Activated T-helper 9 cell treated with anti-CD3 and anti-CD28 coated beads, Interleukin-2, amount 50 U/mL, for 16 hours (primary cell): ENCODE data around the gene KCP.
A peak's percentile ranks its signal among the peaks of the same experiment; 100 is the strongest.

Experiments used
- DNase-seq: peaks from one replicate; pipeline ENCODE4 v3.0.0-alpha.2; 2020; ENCODE audit warnings: low read depth

The KCP gene

GRCh38 chr7:128858380-128859231 lies 51.9 kb downstream of the KCP start:
- no peak for DNase-seq

DNA sequence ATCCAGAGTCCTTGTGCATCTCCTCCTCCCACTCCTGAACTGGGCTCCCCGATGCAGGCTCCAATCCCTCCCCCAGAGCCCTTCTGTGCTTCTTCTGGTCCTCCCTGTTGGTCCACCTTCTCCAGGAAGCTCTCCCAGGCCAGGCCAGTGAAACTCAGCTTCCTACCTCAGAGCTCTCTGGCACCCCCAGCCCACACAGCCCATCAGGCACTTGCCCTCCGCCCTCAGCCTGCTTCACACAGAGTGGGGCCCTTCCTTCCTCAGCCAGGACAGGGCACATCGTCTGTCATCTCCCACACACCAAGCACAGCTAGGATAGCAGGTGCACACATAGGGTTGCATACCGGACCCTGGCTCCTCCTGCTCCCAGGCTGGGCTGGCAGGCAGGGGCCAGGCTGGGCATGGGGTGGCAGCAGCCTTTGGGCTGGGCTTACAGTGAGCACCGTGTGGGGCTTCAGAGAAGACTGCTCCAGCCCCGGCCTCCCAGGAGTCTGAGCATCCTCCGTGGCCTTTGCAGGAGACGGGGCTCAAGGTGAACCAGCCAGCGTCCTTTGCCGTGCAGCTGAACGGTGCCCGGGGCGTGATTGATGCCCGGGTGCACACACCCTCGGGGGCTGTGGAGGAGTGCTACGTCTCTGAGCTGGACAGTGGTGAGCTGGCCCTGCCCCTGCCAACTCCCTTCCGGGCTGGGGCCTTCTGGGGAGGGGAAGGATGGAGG lies 54.3 kb downstream of the KCP start:
- DNase-seq, result no peak

GRCh38 chr7:128855559-128855958 lies 55.0 kb downstream of the KCP start:
- no peak for DNase-seq

- DNase-seq, result no peak
Measured at GRCh38 chr7:128854396-128854795, 56.1 kb downstream of the KCP start.

DNA sequence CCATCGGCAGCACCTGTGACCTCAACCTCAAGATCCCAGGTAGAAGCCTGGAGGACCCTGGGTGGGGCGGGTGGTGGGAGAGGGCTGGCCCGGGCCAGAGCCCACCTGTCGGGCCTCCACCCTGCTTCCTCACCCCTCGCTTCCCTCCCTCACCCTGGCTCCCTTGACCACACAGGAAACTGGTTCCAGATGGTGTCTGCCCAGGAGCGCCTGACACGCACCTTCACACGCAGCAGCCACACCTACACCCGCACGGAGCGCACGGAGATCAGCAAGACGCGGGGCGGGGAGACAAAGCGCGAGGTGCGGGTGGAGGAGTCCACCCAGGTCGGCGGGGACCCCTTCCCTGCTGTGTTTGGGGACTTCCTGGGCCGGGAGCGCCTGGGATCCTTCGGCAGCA lies 56.7 kb downstream of the KCP start:
- no peak for DNase-seq

- no peak for DNase-seq
Measured at GRCh38 chr7:128852537-128853254, 57.8 kb downstream of the KCP start.

DNA sequence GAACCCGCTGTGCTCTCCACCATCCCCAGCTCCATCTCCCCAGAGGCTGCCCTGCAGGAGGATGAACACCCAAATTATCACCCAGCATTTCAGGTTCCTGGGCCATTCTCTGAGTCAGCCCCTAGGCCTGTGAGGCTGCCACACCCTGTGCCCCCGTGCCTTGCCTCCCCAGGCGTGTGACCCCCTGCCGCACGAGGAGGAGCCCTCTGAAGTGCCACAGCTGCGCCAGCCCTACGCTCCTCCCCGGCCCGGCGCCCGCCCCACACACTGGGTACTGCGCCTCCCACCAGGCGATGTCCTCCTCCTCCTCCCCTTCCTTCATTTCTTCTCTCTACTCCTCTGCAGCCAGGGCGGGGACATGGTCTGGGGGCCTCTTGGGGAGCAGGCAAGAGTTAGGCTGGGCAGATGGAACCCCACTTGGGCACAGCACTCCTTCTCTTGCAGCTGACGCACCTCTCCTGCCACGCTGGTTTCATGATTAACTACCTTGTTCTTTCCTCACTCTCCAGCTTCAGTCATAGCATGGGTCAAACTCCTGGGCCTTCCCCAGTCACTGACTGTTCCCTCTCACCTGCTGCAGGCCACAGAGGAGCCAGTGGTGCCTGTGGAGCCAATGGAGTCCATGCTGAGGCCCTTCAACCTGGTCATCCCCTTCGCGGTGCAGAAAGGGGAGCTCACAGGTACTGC lies 60.6 kb downstream of the KCP start:
- no peak for DNase-seq

DNA sequence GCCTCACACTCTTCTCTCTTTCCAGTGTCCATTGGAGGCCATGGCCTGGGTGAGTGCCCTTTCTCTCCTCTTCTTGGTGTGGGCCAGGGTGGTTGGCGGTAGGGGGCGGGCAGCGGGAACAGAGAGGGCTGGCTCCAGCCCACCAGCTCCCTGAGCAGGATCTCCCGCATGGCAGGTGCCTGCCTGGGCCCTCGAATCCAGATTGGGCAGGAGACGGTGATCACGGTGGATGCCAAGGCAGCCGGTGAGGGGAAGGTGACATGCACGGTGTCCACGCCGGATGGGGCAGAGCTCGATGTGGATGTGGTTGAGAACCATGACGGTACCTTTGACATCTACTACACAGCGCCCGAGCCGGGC lies 61.4 kb downstream of the KCP start:
- no peak for DNase-seq

- no peak for DNase-seq
Measured at GRCh38 chr7:128848289-128849155, 62.0 kb downstream of the KCP start.

GRCh38 chr7:128847721-128848211 lies 62.7 kb downstream of the KCP start:
- no peak for DNase-seq

DNA sequence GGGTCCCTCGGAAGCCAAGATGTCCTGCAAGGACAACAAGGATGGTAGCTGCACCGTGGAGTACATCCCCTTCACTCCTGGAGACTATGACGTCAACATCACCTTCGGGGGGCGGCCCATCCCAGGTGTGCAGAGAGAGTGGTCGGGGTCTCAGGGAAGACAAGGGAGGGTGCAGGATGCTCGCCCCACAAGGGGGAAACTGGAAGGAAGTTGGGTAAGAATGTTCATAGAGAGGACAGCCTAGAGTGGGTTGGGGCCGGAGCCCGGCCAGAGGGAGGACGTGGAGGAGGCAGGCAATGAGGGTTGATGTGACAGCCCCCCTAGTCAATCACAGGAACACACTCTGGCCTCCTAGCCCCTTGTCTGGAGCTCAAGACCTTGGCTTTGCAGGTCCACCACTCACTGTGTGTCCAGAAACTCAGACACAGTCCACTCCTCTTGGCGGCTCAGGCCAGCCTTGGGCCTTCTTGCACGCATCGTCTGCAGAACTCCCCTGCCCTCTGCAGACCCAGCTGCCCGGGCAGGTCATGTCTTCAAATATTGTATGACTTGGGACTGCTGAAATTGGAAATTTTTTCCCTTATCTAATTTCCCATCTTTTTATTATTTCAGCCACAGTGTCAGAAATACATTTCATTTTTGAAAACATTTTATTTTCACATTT lies 63.6 kb downstream of the KCP start:
- DNase-seq, result no peak

- no peak for DNase-seq
Measured at GRCh38 chr7:128845987-128846386, 64.5 kb downstream of the KCP start.

DNA sequence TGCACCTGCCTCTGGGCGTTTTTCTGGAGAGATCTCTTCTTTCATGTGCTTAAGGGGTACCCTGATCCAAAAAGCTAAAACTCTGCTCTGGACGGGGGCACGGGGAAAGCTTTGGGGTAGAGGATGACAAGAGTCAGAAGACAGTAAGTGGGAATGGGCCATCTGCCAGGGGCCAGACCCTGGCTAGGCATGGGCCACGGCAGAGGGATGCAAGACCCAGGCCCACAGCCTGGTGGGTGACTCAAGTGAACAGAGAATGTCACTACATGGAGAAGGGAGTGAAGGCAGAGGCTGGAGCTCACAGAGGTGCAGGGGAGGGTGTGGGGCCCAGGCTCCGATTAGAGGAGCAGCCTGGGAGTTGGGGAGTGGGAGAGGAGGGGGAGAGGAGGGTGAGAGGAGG lies 65.0 kb downstream of the KCP start:
- no peak for DNase-seq

GRCh38 chr7:128844777-128845311 lies 65.7 kb downstream of the KCP start:
- no peak for DNase-seq

DNA sequence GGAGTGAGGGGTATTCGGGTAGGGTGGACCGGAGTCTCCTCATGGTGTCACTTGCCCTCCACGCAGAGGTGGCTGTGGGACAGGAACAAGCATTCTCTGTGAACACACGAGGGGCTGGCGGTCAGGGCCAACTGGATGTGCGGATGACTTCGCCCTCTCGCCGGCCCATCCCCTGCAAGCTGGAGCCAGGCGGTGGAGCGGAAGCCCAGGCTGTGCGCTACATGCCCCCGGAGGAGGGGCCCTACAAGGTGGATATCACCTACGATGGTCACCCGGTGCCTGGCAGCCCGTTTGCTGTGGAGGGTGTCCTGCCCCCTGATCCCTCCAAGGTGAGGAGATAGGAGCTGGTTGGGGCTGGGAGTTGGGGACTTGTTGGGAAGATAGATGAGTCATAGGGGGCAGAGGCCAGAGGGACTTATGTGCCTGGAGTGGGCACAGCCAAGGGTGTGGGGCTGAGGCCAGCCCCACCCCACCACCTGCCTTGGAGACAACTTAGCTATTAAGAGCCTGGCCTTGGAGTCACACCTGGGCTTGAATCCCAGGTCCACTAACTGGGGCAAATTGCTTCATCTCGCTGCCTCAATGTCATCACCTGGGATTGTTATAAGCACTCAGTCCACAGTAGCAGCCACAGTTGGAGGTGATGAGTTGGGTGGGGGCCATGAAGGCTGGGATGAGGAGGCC lies 66.4 kb downstream of the KCP start:
- DNase-seq, result no peak

- DNase-seq, result no peak
Measured at GRCh38 chr7:128842674-128843641, 67.6 kb downstream of the KCP start.

- peak; percentile 39 for DNase-seq
Measured at GRCh38 chr7:128841921-128842673, 68.4 kb downstream of the KCP start.
